NCI-H774 (cell line): Measurements from ENCODE around the gene MSI2.

Source experiments
- DNase-seq: peaks from one replicate; lab custom pipeline; 2025; lab: John Stamatoyannopoulos, UW

MSI2 gene

DNA sequence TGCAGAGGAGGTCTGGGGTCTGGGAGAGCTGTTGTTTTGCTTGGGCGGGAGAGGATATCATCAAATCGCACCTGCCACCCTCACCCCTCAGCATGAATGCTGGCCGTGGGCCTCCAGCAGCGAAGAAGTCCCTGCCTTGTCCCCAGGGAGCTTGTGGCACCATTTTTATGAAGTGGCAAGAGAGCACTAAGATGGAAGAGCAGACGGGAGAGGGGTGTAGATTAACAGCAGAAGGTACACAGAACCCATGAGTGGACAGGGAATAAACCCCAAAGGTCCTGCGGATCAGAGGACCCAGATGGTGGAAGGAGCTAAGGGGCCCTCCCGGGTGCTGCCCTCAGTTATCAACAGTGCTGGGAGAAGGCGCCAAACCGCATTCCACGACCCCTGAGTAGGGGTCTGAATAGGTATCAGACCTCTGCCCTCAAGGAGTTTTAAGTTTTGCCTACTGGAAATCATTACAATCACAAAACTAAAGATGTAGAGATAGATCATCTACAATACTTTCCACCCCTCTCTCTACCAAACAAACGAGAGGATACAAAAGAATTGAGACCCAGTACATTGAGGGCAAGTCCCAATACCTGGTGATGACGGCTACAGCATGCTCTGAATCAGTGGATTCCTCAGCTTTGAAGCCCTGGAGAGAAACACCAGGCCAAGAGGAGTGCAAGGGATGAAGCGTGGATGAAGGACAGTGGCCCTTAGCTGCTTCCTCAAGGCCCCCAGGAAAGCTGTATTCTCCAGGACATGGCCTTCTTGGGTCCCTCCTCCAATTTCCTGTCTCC is 428.6 kb downstream of the MSI2 start:
- DNase-seq: no peak

DNA sequence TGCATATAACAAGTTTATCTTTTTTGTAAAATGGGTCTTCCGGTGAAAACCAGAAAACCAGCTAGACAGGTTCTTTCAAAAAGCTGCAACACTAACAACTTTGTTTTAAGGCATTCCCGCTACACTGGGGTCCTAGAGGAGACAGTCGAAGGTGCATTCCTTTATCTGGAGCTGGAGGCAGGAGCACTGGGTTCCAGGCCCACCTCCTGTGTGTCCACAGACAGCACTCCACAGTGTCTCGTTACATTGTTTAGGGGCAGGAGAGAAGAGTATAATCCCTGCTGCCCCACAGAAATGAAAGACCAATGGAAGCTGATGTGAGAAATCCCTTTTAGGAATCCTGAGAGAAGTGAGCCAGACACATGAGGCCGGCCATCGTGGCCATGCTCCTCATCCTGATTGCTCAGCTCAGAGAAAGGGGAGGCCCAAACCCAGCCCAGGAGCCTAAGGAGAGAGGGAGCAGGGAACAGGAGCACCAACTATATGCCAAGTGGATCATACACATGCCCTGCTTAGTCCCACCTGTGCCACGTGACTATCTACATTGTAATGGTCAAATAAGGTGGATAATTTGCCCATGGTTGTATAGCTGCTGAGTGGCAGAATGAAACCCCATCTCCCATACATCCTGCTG is 429.3 kb downstream of the MSI2 start:
- no peak for DNase-seq

DNA sequence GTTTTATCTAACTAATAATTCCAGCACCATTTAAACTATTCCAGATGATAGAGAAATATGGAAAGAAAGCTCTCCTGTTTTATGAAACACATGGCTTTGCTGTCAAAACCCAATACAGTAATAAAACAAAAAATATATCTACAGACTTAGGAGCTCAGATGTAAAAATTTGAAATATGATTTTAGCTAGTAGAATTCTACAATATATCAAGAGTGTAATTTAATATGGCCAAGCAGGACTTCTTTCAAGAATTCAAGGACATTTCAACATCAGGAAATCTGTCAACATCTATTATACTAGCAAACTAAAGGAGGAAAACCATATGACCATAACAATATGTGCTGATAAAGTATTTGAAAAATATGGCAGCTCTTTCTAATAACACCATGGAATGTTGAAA is 431.3 kb downstream of the MSI2 start:
- DNase-seq: no peak

DNA sequence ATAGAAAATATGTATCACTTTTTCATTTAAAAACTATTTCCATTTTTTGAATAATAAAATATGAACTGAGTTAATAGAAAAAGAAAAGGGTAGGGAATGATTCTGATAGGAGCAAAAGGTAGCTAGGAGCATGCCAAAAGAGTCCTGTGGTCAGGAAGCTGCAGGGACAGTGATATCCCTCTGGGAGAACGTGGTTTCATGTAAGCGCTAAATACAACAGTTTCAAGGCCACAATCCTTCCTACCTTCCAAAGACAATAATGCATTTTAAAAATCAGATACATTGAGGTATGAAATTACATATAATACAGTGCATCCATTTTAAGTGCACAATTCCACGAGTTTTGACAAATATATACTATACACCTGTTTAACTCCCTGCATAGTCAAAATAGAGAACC is 432.9 kb downstream of the MSI2 start:
- no peak for DNase-seq

DNA sequence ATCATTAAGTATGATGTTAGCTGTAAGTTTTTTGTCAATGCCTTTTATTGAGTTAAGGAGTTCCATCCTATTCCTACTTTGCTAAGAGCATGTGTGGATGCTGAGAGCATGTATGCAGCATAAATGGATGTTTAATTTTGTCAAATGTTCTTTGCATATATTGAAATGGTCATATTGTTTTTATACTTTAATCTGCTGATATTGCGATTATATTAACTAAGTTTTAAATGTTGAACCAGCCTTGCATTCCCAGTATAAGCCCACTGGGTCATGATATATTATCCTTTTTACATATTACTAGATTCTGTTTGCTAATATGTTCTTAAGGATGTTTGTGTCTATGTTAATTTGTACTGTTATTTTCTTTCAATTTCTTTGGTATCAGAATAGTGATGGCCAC is 435.6 kb downstream of the MSI2 start:
- no peak for DNase-seq

DNA sequence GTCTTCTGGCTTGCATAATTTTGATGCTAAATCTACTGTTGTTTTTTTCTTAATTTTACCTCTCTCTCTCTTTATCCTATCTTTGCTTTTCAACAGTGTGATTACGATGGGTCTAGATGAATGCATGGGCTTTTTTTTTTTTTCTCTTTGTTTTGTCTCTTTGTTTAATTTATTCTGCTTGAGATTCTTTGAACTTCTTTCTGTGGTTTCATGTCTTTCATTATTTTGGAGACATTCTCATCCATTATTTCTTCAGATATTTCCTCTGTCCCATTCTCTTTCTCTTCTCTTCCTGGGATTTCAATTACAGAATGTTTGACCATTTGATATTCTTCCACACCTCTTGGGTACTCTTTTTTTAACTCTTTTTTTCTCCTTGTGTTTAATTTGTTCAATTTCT is 436.4 kb downstream of the MSI2 start:
- DNase-seq: no peak

DNA sequence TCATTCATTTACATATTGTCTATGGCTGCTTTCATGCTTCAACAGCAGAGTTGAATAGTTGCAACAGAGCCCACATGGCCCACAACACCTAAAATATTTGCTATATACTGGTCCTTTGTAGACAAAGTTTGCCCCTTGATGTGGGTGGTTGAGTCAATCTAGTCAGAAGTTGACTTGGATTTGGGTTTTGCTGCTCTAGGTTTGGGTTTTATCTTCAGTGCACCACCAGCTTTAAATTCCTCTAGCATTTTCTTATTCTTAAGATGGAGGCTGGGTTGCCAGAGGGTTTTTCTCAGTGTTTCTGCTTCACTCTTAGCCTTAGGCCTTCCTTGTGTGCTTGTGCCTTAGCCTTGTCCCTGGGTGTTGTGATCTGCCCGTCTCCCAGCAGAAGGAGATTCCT is 437.7 kb downstream of the MSI2 start:
- DNase-seq: no peak

DNA sequence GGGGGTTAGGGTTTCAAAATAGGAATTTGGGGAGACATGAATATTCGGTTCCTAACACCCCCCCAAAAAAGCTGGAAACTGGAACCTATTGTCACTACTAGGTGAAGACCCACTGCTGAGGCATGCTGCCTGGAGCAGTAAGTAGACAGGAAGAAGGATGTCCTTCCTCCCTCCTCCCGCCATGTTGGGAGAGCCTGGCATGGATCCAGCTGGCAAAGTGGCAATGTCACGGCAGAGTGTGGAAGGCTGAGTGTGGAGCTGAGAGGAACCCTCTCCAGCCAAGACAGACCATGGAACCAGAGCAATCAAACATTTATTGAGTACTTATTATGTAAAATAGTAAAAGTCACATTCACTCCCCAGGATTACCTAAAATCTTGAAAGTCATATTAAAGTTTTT is 439.7 kb downstream of the MSI2 start:
- DNase-seq: no peak

DNA sequence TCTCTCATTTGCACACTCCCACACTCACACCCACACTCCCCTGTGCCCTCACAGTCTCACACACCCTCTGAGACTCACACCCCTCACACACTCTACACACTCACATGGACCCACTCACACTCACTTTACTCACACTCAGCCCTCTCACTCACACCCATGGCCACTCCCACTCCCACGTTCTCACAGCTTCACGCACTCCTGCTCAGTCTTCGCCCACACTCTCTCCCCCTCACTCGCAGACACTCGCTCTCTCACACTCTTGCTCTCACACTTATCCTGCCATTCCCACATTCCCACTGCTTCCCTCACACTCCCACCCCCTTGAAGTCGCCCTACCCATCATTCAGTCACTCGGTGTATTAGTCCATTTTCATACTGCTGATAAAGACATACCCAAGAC is 440.9 kb downstream of the MSI2 start:
- no peak for DNase-seq

DNA sequence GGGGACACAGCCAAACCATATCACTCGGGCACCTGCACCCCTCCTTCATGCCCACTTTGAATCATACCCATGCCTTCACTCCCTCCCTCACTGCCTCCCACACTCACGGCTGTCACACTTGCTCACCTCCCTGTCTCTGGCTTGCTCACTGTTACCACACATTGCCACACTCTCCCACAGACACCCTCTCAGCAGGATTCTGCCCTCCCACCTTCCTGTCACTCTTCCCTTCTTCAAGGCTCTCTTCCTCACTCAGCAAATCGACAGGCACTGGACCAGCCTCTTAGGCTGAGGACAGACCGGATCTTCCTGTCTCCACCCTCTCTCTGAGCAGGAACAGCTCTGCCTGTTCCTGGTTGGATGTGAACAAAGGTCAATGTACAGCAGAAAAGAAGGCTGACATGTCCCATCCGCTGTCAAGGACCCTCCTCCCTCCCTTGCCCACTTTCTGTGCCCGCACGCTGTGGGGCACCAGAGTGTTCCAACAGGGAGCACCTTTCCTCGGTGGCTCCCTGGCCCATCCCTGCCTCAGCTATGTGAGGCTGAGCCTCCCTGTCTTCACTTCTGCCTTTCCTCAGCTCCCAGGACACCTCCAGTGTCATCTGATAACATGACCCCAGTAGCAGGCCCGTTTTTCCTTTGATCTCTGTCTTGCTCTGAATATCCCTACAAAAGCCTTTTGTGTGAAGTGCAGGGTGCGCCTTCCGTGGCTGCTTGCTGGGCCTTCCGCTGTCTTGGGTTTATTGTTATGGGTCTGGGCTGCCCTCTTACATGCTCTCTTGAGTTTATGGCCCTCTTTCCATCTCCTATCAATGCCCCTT is 441.8 kb downstream of the MSI2 start:
- no peak for DNase-seq

DNA sequence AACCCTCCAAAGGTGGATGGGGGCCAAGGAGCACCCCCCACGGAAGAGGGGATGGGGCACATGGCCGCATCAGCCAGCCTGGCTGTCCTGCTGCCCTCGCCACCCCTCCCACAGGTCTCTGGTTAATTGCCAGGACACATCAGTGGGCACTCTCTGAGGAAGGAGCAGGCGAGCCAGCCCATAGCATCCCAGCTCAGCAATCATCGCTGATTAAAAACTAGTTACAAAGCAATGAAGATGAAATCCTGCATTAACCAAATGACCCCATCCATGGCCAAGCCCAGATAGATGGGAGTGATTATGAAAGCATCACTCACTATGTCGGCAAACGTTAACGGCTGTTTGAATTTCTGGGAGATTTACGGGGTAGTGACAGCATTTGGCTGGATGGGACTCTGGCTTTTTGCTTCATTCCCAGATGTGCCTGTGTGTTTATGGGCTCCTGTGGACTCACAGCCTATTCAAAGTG is 443.5 kb downstream of the MSI2 start:
- DNase-seq: no peak

DNA sequence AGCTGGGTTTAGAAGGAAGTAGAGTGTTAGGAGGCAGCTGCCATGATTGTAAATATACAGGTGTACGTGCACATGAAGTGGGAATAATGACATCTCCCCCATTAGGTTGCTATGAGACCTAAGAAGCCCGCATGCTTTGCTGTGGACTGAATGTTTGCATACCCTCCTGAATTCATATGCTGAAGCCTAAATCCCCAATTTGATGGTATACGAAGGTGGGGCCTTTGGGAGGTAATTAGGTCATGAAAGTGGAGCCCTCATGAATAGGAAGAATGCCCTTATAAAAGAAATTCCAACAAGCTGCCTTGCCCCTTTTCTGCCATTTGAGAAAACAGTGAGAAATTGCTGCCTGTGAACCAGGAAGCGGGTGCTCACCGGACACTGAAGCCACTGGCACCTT is 444.8 kb downstream of the MSI2 start:
- DNase-seq: peak; percentile 39

DNA sequence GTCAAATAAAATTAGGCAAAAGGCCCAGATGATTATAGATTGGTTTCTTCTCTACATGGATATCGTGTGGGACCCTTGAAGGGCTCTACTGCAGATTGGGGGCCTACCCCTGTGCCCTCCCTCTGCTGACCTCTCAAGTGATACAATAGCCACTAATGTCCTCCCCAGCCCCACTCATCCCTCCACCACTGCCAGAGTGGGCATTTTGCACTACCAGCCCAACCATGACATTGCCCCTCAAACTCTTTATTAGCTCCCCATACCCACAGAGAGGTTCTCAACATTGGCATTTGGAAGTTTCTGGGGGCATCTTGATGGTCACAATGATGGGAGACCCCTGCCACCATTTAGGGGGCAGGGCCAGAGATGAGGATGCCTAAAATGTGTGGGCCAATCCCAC is 446.9 kb downstream of the MSI2 start:
- DNase-seq: no peak

DNA sequence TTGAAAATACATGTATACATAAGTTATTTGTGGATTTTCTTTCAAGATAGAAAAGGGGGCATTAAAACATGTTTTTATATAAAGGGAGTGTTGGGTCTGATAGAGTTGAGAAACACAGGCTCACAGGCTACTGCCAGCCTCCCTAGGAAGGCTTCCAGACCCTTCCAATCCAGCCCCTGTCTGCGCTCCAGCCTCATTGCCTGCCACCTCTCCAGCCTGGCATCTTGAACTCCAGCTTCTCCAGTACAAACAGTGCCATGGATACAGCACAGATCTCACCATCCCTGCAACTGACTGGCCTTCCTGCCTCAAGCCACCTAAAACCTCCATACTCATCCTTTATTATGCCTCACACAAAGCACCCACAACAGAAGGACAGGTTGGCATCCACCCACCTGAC is 448.1 kb downstream of the MSI2 start:
- DNase-seq: no peak

DNA sequence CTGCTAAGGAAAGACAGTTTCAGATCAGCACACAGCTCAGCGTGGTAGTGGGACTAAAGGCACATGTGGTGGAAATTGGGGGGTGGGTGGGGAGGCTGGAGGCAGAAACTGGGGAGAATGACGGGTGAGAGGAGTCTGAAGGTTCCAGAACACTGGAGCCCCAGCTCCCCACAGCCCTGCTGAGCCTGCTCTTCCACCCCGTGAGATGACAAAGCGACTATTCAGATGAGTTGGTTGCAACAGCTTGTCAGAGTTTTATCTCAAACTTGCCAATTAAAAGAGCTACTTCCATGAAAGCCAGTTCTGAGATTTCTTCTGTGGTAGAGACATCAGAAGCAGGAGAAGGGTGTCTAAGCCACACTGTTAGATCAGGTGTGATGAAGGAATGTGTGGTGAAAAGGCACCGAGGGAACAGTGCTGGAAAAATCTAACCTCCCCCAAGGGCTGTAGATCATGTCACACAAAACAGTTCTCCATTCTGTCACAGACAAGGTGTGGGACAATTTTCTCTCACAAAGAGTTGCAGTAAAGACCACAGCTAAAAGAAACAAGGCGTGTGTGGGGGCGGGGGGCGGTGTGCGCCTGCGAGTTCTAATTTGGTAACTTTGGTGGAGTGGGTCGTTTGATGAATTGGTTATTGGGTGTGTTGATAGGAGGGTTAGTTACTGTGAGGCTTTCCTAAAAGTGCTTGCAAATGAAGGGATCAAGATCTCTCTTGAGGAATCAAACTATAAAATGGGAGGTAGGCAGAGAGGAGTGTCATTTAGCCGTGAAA is 449.8 kb downstream of the MSI2 start:
- no peak for DNase-seq

DNA sequence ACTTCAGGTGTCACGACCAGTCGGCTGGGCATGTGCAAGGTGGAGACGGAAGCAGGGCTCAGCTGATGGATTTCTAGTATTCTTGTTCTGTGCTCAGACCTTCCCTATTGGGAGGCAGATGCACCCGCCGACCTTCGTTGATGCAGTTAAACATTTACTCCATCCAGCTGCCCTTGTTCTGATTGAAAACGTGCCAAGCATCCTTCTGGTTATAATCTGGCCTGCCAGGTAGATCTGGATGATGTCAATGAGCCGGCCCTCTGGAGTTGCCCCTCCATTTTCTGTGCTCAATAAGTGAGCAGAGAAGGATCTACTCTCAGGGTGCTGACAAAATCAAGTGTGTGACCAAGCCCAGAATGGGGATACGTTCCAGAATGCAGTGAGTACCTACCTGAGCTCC is 450.4 kb downstream of the MSI2 start:
- DNase-seq: no peak

DNA sequence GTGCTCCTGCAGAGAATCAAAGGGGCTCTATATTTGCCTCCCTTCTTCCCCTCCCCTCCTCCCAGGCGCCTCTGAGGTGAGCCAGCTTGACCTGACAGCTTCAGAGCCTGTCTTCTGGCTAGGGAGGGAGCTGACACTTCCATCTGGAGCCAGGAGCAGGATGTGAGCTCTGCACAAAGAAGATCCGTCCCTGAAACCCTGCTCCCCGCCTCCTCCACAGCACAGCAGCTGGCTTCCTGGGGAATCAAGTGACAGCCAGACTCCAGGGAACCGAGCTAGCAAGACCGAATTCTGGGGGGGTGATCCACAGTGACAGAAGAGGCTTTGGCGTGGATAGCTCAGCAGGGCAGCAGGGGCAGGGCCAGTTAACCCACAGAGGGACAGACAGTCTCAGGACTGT is 451.6 kb downstream of the MSI2 start:
- no peak for DNase-seq

DNA sequence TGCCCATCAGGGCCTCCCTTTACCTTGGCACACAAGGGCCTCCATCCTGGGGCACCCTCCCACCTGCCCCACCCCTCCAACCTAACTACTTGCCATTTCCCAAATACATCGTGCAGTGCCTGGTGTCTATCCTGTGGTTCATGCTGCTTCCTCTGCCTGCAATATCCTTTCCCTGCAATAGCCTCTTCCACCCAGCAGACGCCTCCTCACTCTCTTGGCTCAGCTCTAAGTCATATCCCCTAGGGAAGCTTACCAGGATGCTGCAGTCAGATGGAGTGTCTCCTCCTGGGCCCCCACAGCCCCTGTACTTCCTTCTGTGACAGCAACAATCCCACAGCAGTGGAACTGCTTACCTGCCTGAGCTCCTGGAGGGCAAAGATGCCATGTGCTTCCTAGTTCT is 452.1 kb downstream of the MSI2 start:
- DNase-seq: no peak

DNA sequence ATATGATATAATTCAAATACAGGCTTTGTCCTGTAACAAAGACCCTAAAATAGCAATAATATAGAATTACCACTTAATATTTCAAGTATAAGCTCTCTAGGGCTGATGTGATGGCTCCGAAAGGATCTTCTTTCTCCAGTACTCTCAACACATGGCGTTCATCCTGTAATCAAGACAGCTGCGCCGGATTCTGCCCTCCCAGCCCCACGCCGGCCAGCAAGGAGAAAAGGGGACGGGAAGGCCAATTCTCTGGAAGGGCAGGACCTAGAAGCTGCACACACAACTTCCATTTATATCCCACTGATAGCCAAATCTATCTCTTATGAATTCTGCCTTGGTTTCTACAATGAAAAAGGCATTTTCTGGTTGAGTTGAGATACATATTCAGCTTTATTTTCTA is 456.8 kb downstream of the MSI2 start:
- no peak for DNase-seq

DNA sequence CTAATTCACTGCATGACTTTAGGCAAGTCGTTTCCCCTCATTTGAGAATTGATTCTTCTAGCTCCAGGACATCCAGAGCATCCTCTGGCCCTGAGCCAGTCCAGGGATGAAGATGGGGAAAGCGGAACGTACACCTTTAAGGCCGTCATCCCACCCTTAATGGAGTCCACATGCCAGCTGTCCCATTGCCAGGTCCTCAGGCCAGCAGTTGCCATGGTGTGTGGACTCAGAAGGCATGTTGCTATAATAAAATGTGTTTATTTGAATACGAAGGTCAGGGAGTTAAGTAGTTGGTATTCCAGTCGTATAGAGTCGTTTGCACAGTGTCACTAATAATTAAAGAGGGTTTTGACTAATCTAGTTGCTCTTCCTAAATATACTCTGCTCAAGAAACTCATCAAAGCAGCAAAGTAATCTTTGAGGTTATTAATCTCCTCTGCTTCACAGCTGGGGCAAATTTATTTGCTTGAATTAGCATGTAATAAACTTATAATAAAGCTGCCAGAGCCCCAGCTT is 458.4 kb downstream of the MSI2 start:
- DNase-seq: peak; percentile 53

DNA sequence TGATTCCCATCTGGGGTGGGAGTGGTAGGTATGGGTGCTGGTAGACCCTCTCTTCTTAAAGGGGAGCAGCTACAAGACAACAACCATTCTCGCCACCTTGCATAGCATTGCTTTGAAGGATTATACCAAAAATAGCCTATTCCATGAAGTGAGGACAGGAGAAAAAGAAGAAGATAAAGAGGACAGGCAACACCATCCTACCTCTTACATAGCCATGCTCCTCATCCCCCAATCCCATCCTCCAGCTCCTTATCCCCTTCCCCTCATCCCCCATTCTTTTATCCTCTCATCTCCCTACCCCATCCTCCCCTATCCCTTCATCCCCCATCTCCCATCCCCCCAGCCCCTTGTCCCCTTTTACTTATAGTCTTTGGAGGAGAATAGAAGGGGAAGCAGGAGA is 459.7 kb downstream of the MSI2 start:
- DNase-seq: no peak

DNA sequence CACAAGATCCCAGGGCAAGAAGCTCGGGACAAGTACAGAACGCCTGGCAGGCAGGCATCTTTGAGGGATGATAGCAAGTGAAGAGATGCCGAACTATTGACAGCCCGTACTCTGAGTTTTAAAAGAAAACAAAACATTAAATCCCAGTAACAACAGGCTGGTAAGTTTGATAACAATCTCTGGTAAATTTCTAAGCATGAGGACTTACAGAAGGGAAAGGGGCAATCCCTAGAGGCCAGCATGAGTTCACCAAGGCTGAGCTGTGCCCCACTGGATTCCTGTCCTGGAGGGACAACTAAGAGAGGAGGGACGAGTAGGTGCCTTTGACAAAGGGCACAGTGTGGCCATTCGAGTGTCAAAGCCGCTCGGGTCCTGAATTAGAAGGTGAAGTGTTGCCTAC is 462.6 kb downstream of the MSI2 start:
- DNase-seq: no peak
